NCI-H2107 (cell line): ENCODE measurements around the gene TRPM2.

Experiments used
- DNase-seq: peaks from one replicate; lab custom pipeline; 2025; lab: John Stamatoyannopoulos, UW

TRPM2 gene

DNA sequence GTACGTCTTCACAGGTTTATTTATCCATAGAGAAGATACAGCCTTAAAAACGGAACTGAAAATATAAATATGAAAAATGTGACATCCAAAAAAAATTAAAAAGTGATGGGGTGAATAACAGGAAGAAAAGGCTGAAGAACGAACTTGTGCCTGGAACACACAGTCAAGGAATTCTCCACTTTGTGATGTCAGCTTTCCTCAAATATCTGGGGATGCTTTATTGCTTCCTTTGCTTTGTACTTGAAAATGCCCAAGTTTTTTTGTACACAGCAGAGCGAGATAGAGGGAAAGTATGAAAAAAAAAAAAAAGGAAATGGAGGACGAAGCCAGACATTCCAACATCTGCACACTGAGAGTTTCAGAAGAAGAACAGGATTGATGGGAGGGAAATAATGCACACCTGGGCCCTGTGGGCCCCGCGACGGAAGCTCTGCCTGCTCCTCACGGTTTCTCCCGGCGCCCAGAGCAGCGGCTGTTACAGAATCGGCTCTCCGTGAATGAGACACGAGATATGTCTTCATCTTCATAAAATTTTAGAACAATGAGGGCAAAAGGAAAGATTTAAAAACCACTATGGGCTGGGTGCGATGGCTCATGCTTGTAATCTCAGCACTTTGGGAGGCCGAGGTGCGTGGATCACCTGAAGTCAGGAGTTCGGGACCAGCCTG, 91.9 kb downstream of the TRPM2 start:
- DNase-seq: no peak

DNA sequence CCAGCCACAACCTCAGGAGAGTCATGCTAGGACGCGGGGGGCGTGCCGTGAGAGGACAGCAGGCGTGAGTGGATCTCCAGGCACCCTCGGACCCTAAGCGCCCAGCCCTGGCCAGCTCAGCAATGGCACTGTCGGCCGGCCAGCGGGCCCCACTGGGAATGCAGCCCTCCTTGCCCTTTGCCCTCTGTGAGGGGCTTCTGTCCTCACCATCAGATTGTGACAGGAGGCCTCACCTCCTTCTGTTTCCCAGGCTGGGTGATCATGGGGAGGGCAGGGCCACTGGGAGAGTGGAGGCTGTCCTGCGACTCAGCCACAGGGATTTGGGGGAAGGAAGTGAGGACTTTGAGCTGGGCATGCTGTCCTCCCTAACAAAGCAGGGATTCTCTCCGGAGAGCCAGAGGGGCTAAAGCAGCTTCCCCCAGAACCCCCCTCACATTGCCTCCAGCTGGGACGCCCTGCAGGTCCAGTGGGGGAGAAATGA, 95.3 kb downstream of the TRPM2 start:
- no peak for DNase-seq

DNA sequence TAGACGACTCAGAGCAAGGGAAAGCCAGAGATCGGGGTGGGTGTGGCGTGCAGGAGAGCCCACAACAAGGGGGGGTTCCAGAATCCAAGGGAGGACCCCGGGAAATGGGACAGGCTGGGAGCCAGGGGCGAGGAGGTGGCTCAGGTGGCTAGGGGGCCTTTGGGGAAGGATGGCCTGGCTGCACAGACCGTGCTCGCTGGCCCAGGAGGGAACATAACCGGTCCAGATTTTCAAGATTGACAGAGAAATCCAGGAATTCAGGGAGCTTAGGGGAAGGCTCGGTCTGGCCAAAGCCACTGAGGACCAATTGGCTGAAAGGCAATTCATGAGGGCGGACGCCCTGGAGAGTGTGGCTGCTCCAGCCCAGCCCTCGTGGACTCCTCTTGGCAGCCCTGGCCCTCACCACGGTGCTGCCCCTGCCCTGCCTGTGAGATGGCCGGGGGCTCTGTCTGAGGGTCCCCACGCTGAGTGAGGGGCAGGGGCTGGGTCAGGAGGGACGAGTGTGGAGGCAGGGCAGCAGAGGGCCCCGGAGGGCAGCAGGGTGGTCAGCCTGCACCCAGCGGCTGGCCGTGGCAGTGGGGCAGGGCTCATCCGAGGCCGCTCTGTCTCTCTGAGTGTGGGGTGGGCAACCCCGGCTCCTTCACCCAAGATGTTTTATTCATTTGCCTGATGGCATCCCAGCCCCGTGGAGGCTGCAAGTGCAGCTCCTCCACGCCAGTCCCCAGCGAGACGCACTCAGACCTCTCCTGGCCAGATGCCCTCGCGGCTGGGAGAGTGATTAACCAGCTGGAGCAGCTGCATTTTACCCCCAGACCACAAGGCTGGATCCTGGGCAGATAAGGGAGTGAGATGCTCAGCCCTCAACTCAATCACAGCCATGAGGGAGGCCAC, 96.3 kb downstream of the TRPM2 start:
- DNase-seq: no peak

DNA sequence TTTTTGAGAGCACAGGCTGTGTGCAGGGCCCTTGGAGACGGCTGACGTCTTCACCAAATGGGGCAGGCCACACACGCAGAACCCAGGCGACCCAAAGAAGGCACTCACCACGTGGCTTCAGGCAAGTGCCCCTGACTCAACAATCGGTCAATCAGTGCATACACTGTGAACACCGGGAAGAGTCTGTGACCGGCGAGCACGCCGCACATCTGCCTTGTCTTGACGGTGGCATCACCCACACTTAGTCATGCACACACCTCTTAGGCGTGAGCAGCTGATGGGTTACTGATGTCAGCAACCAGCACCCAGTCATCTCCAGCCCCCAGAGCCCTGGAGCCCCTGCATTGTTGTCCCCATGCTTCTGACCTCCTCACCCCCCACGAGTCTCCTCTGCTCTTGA, 97.0 kb downstream of the TRPM2 start:
- DNase-seq: no peak

DNA sequence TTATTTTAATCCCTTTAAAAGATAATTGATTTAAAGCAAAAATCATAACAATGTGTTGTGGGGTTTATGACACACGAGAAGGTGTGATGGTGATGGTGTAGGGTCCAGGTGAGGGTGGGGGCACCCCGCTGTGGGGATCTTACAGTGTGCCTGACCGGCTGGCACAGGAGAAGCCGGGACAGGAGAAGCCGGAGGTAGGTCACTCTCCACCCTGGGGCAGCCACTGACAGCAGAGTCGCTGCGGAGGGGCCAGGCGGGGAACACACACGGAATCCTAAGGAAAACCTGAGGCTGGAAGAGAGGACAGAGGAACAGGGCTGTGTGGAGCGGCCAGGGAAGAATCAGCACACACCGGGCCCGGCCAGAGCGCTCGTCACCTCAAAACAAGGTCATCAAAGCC, 97.6 kb downstream of the TRPM2 start:
- DNase-seq: no peak

DNA sequence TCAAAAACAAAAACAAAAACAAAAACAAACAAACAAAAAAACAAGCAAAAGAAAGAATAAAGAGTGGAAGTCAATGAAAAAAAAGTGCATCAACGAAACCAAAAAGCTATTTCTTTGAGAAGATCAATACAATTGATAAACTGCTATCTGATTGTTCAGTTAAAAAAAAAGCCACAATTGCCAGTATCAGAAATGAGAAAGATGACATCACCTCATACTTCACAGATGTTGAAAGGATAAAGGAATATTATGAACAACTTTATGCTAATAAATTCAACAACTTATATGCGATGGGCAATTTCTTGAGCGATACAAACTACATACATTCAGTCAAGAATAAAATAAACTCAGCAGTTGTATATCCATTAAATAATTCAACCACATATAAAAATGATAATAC, 99.7 kb downstream of the TRPM2 start:
- DNase-seq: no peak

DNA sequence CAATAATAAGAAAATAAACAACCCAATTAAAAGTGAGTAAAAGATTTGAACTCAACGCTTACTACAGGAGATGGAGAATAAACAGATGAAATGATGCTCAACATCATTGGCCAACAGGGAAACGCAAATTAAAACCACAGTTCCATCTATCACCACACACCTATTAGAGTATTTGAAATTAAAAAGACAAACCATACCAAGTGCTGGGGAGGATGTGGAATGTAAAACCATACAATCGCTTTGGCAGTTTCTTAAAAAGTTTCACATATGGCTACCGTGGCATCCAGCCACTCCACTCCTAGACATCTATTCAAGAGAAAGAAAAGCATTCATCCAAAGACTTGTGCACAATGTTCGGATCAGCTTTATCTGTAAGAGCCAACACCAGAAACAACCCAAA, 100.6 kb downstream of the TRPM2 start:
- DNase-seq: no peak

DNA sequence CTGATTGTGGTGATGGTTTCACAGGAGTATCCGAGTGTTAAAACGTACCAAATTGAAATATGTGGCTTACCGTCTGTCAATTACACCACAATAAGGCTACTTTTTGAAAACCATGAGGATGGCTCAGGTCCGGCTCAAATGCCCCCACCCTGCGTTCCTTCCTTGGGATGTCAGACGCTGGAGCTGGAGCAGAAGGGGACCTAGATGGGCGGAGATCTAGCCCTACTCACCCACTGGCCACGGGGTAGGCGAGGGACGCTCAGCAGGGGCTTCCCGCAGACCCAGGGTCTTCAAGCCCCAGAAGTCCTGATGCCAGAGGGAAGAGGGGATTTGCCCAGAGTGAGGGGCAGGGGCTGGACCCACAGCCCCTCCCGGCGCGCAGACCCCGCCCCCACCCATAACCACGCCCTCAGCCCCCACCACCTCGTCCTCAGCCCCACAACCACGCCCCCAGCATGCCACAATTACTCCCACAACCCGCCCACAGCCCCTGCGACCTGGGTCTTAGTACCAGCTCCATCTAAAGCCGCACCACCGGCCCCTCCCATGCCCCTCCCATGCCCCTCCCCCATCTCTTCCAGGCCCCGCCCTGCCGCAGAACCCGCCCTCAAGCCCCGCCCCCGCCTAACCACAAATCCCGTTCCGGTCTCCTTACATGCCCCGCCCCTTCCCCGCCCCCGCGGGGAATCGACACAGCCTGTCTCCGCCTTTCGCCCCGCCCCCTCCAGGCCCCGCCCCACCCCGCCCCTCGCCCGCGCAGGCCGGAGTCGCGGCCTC, 101.5 kb downstream of the TRPM2 start, which contains the start of gene LRRC3:
Gene LRRC3 (plus strand): TSS at position 764 of the 777 bp plus-strand sequence. CDS start 1,135 bp downstream, outside the sequence.
- peak; percentile 76 for DNase-seq

DNA sequence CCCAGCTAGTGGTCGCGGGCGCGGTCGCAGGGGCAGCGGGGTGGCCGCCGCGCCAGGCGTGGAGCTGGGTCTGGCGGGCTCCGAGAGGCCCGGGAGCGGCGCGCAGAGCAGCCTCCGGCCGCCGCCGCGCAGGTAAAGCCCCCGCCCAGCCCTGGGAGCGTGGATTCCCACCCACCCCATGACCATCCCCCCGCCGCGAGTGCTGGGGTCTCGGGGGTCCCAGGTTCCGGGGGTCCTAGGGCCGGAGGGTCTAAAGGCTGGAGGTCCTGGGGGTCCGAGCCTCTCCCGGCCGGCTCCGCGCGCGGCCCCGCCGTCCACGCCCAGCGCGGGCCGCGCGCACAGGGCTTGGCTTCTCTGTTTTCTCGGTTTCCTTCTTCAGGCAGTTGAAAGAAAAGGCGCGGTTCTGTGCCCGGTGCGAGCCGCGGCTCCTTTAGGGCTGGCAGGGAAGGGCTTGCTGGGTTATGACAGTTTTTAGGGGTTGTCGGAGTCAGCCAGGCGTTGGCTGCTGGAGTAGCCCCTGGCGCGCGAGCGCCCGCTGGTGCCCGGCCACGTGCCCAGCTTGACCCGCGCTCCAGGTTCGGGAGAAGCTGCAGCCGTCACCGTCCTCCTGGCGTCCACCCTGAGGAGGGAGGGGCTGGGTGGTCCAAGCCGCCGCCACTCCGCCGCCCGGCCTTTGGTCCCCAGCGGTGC, 102.2 kb downstream of the TRPM2 start:
- DNase-seq: no peak

DNA sequence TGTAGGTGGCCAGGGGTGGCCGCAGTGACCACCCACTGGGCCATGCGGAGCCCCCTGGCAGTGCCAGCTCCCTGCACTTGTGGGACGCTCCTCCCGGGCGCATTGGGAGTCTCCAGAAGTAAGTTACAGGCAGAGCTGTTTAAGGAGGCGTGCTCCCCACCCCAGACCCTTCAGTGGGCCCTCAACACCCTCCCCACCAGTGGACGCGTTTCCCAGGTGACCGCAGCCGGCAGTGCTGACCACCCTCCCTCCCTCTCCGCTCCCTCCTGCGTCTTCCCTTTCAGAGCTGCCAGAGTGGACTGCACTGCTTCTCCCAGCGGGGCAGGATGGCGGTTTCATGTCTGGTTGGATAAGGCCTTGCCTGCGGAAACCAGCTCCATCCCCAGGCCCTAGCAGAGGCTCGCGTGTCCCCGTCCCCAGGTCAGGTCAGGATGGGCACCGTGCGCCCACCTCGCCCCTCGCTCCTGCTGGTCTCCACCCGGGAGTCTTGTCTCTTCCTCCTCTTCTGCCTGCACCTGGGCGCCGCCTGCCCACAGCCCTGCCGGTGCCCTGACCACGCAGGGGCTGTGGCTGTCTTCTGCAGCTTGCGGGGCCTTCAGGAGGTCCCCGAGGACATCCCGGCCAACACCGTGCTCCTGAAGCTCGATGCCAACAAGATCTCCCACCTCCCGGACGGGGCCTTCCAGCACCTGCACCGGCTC, 102.9 kb downstream of the TRPM2 start:
- no peak for DNase-seq

DNA sequence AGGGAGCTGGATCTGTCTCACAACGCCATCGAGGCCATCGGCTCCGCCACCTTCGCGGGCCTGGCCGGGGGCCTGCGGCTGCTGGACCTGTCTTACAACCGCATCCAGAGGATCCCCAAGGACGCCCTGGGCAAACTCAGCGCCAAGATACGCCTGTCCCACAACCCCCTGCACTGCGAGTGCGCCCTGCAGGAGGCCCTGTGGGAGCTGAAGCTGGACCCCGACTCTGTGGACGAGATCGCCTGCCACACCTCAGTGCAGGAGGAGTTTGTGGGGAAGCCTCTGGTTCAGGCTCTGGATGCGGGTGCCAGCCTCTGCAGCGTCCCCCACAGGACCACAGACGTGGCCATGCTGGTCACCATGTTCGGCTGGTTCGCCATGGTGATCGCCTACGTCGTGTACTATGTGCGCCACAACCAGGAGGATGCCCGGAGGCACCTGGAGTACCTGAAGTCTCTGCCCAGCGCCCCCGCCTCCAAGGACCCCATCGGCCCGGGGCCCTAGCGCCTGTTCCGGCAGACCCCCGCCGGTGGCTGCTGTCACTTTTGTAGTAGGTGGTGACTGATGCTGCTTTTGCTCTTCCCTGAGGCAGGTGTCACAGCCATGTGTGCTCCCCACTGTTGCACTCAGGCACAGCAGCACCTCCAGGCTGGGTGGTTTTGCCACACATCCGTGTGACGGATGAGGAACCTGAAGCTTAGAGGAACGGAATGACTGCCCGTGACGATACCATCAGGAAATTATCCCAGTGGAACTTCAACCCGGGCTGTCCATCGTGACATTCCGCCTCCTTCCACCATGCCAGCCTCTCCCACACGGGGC, 103.7 kb downstream of the TRPM2 start:
- DNase-seq: no peak

DNA sequence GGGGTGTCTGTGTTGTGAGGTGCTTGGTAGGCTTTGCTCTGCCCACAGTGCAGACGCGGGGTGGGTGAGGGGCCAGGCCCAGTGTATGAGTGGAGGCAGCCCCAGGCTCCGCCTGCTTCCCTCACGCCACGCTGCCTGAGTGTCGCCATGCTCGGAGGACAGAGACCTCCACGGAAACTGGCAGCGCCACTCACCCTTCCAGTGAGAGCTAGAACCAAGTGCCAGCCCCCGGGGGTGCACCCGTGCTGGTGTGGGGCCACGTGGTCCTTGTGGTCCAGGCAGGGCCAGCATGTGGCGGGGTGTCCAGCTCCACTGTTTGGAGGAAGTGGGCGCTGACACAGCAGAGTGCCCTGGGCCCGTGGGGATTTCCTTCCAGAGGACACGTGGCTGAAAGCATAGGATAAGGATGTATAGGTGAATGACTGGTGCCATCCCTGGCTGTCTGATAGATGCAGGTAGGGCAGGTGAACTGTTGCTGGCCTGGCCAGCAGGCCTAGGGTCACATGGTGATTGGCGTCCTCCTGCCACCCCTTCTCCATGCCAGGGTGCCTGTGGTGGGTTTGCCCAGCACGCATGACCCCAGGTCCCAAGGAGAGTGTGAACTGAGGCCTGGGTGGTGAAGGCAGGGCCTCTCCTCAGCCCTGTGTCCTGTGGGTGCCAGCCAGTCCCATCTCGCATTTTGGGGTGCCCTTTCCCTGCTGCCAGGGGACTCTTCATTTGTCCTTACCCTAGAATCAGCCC, 105.7 kb downstream of the TRPM2 start:
- no peak for DNase-seq

DNA sequence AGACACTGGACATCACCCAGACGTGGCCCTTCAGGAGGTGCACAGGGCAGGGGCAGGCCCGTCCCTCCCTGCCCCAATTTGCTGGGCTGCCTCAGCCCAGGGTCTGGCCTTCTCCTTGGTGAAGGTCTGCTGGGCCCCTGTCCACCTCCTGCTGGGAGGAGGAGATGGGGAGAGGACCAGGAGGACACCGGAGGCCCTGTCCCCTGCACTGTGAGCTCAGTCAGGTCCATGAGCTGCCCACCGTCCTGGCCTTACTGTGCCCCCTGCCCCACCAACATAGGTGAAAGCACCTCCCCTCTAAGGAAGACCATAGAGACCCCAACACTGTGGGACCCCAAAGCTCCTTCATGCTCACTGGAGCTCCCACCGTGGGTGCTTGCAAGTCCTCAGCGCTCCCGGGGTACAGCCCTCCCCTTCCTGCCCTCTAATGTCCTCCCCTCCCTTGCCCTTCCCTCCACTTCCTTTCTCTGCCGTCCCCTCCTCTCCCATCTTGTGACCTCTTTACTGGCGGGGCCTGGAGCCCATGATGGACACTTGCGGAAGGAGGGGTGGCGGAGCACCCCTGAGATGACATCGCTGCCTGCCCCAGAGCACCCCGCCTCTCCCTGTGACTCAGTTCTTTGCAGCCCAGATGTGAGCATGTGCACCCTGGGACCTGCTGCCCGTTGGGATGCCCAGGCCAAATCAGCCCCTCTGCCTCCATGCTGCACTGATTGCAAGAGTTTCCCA, 106.5 kb downstream of the TRPM2 start:
- DNase-seq: no peak

DNA sequence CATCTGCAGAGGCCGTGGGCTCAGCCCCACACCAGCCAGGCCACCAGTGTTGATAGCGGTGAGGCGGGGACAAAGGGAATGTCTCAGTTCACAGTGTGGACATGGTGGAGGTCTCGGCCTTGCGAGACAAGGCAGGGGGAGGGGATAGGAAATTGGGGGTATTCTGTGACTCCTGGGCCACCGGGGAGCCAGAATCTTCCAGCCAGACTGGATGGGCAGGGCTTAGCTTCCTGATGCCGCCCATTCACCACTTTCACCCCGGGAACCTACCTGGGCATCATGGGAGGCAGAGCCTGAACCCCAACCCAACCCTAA, 107.0 kb downstream of the TRPM2 start:
- no peak for DNase-seq

DNA sequence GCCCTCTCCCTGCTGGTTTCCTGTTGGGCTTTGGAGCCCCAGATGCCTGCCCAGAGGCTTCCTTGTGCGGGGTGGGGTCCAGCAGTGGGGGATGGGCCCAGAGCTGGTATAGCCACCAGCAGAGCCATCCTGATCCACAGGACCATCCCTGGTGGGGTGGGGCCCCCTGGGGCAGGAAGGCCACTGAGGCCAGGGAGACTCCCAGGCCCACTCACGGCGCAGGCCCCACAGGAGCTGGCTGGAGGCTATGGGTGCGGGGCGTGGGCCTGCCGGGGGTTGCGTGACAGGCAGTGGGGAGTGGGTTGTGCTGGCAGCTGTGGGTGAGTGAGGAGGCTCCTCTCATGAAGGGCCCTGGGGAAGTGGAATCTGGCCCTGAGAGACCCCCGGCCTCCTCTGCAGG, 107.6 kb downstream of the TRPM2 start:
- DNase-seq: no peak

DNA sequence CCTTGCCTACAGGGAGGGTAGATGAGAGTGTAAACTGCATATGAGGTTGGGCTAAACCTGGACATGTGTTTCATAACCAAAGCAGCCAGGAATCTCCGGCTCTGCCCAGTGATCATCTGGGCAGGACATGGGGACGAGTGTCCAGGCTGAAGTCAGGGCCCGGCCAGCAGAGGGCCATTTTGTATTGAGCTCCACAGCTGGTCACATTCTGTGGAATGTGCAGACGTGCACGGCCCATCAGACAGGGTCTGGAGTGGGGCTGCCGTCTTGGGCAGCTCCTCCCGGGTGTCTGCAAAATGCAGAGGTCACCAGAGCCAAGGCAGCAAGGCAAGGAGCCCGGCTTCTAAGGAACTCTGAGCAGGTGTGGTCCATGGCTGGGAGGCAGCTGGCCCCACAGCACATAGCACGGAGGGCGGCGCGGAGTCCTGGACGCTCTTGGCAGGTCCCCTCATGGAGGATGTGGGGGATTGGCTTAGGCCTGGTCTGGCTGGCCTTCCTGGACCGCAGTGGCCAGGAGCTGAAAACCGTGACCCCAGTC, 108.1 kb downstream of the TRPM2 start:
- no peak for DNase-seq

DNA sequence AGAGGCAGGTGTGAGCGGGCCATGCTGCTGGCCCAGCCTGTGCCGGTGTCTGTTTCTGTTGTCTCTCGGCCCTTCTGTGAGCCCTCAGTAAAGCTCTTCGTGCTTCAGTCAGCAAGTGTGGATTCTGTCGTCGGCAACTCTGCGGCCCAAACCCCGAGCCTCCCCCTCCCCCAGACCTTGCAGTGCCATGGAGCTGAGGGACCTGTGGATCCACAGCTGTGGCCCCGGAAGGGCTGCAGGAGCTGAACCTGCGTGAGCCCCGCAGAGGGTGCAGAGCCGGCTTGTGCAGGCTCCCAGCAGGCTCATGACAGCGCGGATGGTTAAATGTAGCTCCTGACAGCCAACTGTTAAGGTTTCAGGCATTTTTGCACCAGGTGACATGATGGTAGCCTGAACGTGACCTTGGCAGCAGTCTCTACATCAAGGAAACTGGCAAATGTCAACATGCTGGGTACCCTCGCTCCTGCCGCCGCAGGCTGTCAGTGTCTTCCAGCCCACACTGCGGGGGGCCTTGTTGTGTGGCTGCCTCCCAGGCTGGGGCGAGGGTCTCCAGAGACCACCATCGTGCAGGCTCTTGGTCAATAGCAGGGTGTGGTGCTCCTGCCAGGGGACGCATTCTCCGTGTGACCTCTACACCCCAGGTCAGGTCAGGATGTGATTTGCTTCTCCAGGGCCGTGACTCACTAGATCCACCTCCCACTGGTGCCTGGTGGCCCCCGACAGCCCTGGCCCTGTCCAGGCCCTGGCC, 108.8 kb downstream of the TRPM2 start:
- DNase-seq: no peak

DNA sequence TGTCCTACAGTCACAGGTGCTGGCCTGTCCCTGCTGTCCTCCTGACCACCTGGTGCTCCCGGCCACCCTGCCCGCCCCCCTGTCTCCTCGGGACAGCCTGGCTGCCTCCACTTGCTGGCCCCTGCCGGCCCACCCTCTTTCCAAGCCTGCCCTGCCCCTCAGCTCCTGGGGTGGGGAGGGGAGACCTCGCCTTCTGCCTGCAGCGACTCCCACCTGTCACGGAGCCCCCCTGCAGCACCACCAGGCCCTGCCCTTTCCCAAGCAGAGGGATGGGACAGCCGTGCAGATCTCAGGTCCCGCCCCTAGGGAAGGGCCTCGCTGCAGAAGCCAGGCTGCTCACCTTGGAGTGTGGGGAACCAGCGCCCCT, 109.4 kb downstream of the TRPM2 start:
- no peak for DNase-seq
